ENCODE data around the gene HELZ2. TPM values are rescaled to one million over a fixed set of nuclear protein-coding genes. Genes with fewer than 3 reads are reported as not detected.

HELZ2 gene
- polyA plus RNA-seq, 1 of the 3 experiments (the other 2 are of a cell fraction), result 7.6 TPM

DNA sequence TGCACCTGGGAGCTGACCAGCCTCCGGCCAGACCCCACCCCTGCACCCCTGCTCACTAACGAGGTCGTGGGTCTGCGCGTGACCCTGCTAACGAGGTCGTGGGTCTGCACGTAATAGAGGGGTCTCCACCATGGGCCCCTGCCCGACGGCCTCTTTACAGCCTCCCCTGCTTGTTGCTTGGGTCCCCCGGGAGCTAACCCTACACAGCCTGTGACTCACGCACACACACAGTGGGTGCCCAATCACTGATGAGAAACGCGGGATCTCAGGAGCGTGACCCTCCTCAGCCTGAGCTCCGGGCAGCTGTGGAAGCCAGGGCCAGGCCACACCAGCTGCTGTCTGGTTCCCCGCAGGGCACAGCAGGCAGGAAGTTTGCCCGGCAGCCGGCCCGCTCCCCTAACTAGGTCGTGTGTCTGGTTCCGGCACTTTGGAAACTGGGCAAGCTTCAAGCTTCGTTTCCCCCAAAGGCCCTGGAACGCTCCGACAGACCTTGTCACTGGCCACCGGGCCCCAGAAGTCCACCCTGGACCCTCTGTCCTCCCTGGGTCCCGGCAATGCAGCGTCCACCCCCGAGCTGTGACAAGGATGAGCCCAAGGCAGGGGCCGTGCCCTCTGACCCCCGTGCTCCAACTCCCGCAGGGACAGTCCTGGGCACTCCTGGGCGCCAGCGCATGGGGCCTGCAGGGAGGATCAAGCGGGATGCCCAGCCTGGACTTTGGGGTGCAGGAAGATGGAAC is 37.6 kb downstream of the HELZ2 start:
- H3K9me2 ChIP-seq, result no peaks in the 10 kb centered on the region
- H3K4me2 ChIP-seq, result no peak overlapping the region
- H4K20me1 ChIP-seq (ENCODE audit: insufficient read depth), result no peaks in the 10 kb centered on the region
- H3K9ac ChIP-seq, result no peak overlapping the region
- H2AFZ ChIP-seq (ENCODE audit: low read depth), result 0 out of 2 replicates have a peak overlapping the region, but pooled peaks have one; percentile 3
- H3K4me1 ChIP-seq (ENCODE audit: control insufficient read depth in 1 of 2, insufficient read depth in 2 of 2, low read depth in 1 of 2, low read length in 1 of 2), result peaks cover 0 to 30% of the 10 kb centered on the region in 2 experiments; a peak in 1 of 4 replicates
- TF ChIP-seq, protein P1, sequence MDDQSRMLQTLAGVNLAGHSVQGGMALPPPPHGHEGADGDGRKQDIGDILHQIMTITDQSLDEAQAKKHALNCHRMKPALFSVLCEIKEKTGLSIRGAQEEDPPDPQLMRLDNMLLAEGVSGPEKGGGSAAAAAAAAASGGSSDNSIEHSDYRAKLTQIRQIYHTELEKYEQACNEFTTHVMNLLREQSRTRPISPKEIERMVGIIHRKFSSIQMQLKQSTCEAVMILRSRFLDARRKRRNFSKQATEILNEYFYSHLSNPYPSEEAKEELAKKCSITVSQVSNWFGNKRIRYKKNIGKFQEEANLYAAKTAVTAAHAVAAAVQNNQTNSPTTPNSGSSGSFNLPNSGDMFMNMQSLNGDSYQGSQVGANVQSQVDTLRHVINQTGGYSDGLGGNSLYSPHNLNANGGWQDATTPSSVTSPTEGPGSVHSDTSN (IDR thresholded peaks at IDR 0.05), result no peak
- TF ChIP-seq EP300 (IDR thresholded peaks at IDR 0.05; ENCODE audit: borderline replicate concordance in 1 of 2, low read depth in 1 of 2, low read length in 1 of 2) (peak in 1 of 2 experiments; percentile 41; a peak in 1 of 4 replicates), RCOR1 (IDR thresholded peaks at IDR 0.05; ENCODE audit: low read length) (peak; percentile 35; the same call in 1 of the 2 replicates), JUND (IDR thresholded peaks at IDR 0.05) (no peak), RAD21 (IDR thresholded peaks at IDR 0.05; ENCODE audit: low read length) (0 out of 2 replicates have a peak, but pooled peaks have one; percentile 9), TCF12 (IDR thresholded peaks at IDR 0.05) (no peak)
- TF ChIP-seq, protein P2, sequence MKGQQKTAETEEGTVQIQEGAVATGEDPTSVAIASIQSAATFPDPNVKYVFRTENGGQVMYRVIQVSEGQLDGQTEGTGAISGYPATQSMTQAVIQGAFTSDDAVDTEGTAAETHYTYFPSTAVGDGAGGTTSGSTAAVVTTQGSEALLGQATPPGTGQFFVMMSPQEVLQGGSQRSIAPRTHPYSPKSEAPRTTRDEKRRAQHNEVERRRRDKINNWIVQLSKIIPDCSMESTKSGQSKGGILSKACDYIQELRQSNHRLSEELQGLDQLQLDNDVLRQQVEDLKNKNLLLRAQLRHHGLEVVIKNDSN (IDR thresholded peaks at IDR 0.05; ENCODE audit: borderline replicate concordance, low read depth), result no peak
- CTCF ChIA-PET, result interaction anchor here (0.7 to 6.3 kb wide), 16 partner anchors 15 to 499 kb away, joined by 3 to 82 read pairs (median 4); partner anchors contain the start of genes C20orf204 and PPDPF
- H3F3A ChIP-seq (replicated peaks; ENCODE audit: insufficient read depth), result no peaks in the 10 kb centered on the region
- WGBS (ENCODE audit: low lambda C conversion rate), result 65% methylated on average over 13 of the region's 35 CpGs
- peak; percentile 92 for DNase-seq
- H3K79me2 ChIP-seq (ENCODE audit: insufficient read depth), result no peaks in the 10 kb centered on the region
- POLR2A ChIA-PET, result interaction anchor here (0.6 to 1.4 kb wide), 10 partner anchors 12 to 502 kb away, joined by 3 to 16 read pairs (median 3); partner anchors contain the start of genes HELZ2, PPDPF, RTEL1 and STMN3
- peak overlapping the region in 1 of 2 experiments; percentile 76; a peak in 2 of 4 replicates for H3K27ac ChIP-seq (ENCODE audit: low read depth in 2 of 2, low read length in 1 of 2)
- no peaks in the 10 kb centered on the region for H3K36me3 ChIP-seq (replicated peaks in 1 of 2; ENCODE audit: control insufficient read depth in 1 of 2, insufficient read depth in 2 of 2, low read length in 1 of 2)
- H3K4me3 ChIP-seq (ENCODE audit: low read depth in 2 of 2, low read length in 1 of 2), result no peak overlapping the region
- no peaks in the 10 kb centered on the region for H3K9me3 ChIP-seq
- no peaks in the 10 kb centered on the region for H3K27me3 ChIP-seq (ENCODE audit: insufficient read depth)

DNA sequence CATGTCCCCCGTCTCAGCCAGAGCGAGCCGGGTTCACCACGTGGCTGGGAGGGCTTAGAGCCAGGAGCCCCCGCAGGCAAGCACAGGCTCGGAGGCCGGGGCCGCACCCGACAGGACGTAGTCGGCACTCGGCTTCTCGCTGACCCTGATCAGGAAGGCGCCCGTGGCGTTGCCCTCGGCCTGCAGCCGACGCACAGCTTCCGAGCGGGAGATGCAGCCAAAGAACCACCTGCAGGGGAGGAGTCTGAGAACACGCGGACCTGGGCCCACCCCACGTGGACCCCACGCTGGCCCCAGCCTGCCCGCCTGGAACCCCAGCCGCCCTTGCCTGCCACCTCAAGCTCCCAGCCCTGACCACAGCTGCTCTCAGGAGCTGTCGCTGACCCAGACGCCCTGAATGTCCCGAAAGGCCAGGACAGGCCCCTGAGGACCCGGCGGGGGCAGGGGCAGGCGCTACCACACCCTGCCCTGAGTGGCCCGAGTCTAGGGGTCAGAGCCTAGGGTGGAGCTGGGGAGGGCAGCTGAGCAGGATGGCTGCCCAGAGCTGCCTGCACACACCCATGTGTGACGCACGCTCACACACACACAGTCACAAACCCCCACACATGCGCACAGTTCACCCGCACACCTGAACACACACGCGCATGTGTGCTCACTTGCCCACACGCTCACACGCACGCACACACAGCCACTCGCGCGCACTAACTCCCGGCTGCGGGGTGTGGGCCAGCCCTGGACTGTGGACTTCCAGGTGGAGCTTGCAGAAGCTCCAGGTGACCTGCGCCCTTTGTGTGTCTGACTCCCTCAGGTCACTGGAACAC is 39.0 kb downstream of the HELZ2 start:
- POLR2A ChIA-PET, result interaction anchor here (0.6 to 1.7 kb wide), 4 partner anchors 12 to 437 kb away, joined by 3 to 5 read pairs (median 4); partner anchors contain the start of gene PPDPF
- CTCF ChIA-PET, result interaction anchor here (1.1 to 6.3 kb wide), 4 partner anchors 13 to 439 kb away, joined by 3 to 82 read pairs (median 25); partner anchors contain the start of genes PPDPF and SRMS
- TF ChIP-seq MXI1 (IDR thresholded peaks at IDR 0.05; ENCODE audit: low read depth, low read length) (no peak), SIN3A (IDR thresholded peaks at IDR 0.05; ENCODE audit: borderline replicate concordance, low read depth, low read length) (no peak), TEAD4 (IDR thresholded peaks at IDR 0.05; ENCODE audit: borderline replicate concordance, insufficient read depth) (no peak), YY1 (IDR thresholded peaks at IDR 0.05; ENCODE audit: low read depth) (no peak), GABPA (IDR thresholded peaks at IDR 0.05; ENCODE audit: low read depth) (no peak), NFIC (IDR thresholded peaks at IDR 0.05; ENCODE audit: borderline replicate concordance) (no peak), JUND (IDR thresholded peaks at IDR 0.05) (no peak), FOSL2 (IDR thresholded peaks at IDR 0.05; ENCODE audit: borderline replicate concordance, low read depth) (no peak), TCF12 (IDR thresholded peaks at IDR 0.05) (no peak), TAF1 (IDR thresholded peaks at IDR 0.05; ENCODE audit: borderline replicate concordance, low read depth, low read length) (no peak), CHD2 (IDR thresholded peaks at IDR 0.05; ENCODE audit: low read length, partially characterized antibody) (no peak)
- TF ChIP-seq, protein P3, sequence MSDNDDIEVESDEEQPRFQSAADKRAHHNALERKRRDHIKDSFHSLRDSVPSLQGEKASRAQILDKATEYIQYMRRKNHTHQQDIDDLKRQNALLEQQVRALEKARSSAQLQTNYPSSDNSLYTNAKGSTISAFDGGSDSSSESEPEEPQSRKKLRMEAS (IDR thresholded peaks at IDR 0.05; ENCODE audit: low read depth), result no peak
- TF ChIP-seq, protein P4, sequence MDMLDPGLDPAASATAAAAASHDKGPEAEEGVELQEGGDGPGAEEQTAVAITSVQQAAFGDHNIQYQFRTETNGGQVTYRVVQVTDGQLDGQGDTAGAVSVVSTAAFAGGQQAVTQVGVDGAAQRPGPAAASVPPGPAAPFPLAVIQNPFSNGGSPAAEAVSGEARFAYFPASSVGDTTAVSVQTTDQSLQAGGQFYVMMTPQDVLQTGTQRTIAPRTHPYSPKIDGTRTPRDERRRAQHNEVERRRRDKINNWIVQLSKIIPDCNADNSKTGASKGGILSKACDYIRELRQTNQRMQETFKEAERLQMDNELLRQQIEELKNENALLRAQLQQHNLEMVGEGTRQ (IDR thresholded peaks at IDR 0.05; ENCODE audit: borderline replicate concordance, low read depth, low read length), result no peak

More for the DNA sequence above, 39.0 kb downstream of the HELZ2 start:
- no peaks in the 10 kb centered on the region for H3K27me3 ChIP-seq (ENCODE audit: insufficient read depth)
- no peak overlapping the region for H2AFZ ChIP-seq (ENCODE audit: low read depth)
- no peaks in the 10 kb centered on the region for H3F3A ChIP-seq (replicated peaks; ENCODE audit: insufficient read depth)
- no peak overlapping the region for H3K27ac ChIP-seq (ENCODE audit: low read depth in 2 of 2, low read length in 1 of 2)
- no peak overlapping the region for H3K4me3 ChIP-seq (ENCODE audit: low read depth in 2 of 2, low read length in 1 of 2)
- no peaks in the 10 kb centered on the region for H3K36me3 ChIP-seq (replicated peaks in 1 of 2; ENCODE audit: control insufficient read depth in 1 of 2, insufficient read depth in 2 of 2, low read length in 1 of 2)
- DNase-seq, result no peak
- peaks cover 0 to 21% of the 10 kb centered on the region in 2 experiments; a peak in 1 of 4 replicates for H3K4me1 ChIP-seq (ENCODE audit: control insufficient read depth in 1 of 2, insufficient read depth in 2 of 2, low read depth in 1 of 2, low read length in 1 of 2)
- H3K9ac ChIP-seq, result no peak overlapping the region
- H3K4me2 ChIP-seq, result no peak overlapping the region
- no peaks in the 10 kb centered on the region for H3K9me3 ChIP-seq
- no peaks in the 10 kb centered on the region for H3K79me2 ChIP-seq (ENCODE audit: insufficient read depth)
- no peaks in the 10 kb centered on the region for H3K9me2 ChIP-seq
- no peaks in the 10 kb centered on the region for H4K20me1 ChIP-seq (ENCODE audit: insufficient read depth)
- WGBS (ENCODE audit: low lambda C conversion rate), result 91% methylated on average over 26 of the region's 49 CpGs

All from SK-N-SH (cell line).